OCI-LY1 (cell line): ENCODE data around the gene CD74.

Experiments used
- H2AFZ ChIP-seq: fragments of 200-600 bp; sonication (generic), shearing (Covaris generic); 2 replicates; pipeline ENCODE4 v1.6.0; 2014; ENCODE audit warnings: antibody characterized with exemption, mild to moderate bottlenecking, low read length
- H3F3A ChIP-seq: fragments of 200-600 bp; sonication (generic), shearing (Covaris generic); 2 replicates; pipeline ENCODE4 v1.6.0; 2014; ENCODE audit warnings: mild to moderate bottlenecking, antibody characterized with exemption, low read length, moderate library complexity; ENCODE audit not compliant: insufficient read depth
- H3K27ac ChIP-seq: fragments of 200-600 bp; sonication (generic); 2 replicates; pipeline ENCODE4 v1.5.1; 2014; ENCODE audit warnings: low read length, mixed run types, mild to moderate bottlenecking, low read depth; ENCODE audit not compliant: poor library complexity, severe bottlenecking
- H3K27me3 ChIP-seq: fragments of 200-600 bp; sonication (generic); 2 replicates; pipeline ENCODE4 v1.6.0; 2014; ENCODE audit warnings: antibody characterized with exemption, mild to moderate bottlenecking, low read length, moderate library complexity; ENCODE audit not compliant: insufficient read depth
- H3K36me3 ChIP-seq: fragments of 200-600 bp; sonication (generic); 2 replicates; pipeline ENCODE4 v1.6.1; 2014; ENCODE audit warnings: mild to moderate bottlenecking, antibody characterized with exemption, low read length, moderate library complexity, mixed read lengths; ENCODE audit not compliant: insufficient read depth
- H3K4me1 ChIP-seq: fragments of 200-600 bp; sonication (generic); 2 replicates; pipeline ENCODE4 v1.5.1; 2014; ENCODE audit warnings: mild to moderate bottlenecking, low read length, moderate library complexity; ENCODE audit not compliant: insufficient read depth, severe bottlenecking
- H3K4me2 ChIP-seq: fragments of 200-600 bp; sonication (generic), shearing (Covaris generic); 2 replicates; pipeline ENCODE4 v1.6.1; 2014; ENCODE audit warnings: low read length
- H3K4me3 ChIP-seq: fragments of 200-600 bp; sonication (generic); 2 replicates; pipeline ENCODE4 v1.5.1; 2014; ENCODE audit warnings: low read length, low read depth, mild to moderate bottlenecking, mixed read lengths; ENCODE audit not compliant: poor library complexity, severe bottlenecking
- H3K79me2 ChIP-seq: fragments of 200-600 bp; shearing (Covaris generic); 2 replicates; pipeline ENCODE4 v1.6.1; 2016; ENCODE audit warnings: mixed run types, low read length, mixed read lengths; ENCODE audit not compliant: insufficient read depth
- H3K9ac ChIP-seq: fragments of 200-600 bp; sonication (generic), shearing (Covaris generic); 2 replicates; pipeline ENCODE4 v1.6.1; 2014; ENCODE audit warnings: mild to moderate bottlenecking, low read length, mixed read lengths
- H3K9me2 ChIP-seq: fragments of 200-600 bp; sonication (generic), shearing (Covaris generic); 2 replicates; pipeline ENCODE4 v1.6.1; 2014; ENCODE audit warnings: low read depth, mild to moderate bottlenecking, low read length, mixed read lengths
- H3K9me3 ChIP-seq: fragments of 200-600 bp; shearing (Covaris generic); 2 replicates; pipeline ENCODE4 v1.6.1; 2014; ENCODE audit warnings: low read length, mixed read lengths
- H4K20me1 ChIP-seq: fragments of 200-600 bp; sonication (generic), shearing (Covaris generic); 2 replicates; pipeline ENCODE4 v1.6.0; 2016; ENCODE audit warnings: mild to moderate bottlenecking, low read length; ENCODE audit not compliant: insufficient read depth
- EZH2 ChIP-seq: fragments of 200-600 bp; sonication (generic), shearing (Covaris generic); IDR thresholded peaks from 2 replicates; pipeline ENCODE4 v1.8.0; 2017; ENCODE audit warnings: borderline replicate concordance, mixed run types, mild to moderate bottlenecking, antibody characterized with exemption, low read length, moderate library complexity, mixed read lengths
- TF ChIP-seq, protein P1 (sequence below): fragments of 200-600 bp; sonication (generic), shearing (Covaris generic); IDR thresholded peaks from 2 replicates; pipeline ENCODE4 v1.5.1; 2017; ENCODE audit warnings: mild to moderate bottlenecking, antibody characterized with exemption, low read length, moderate library complexity, mixed read lengths

Gene CD74

DNA sequence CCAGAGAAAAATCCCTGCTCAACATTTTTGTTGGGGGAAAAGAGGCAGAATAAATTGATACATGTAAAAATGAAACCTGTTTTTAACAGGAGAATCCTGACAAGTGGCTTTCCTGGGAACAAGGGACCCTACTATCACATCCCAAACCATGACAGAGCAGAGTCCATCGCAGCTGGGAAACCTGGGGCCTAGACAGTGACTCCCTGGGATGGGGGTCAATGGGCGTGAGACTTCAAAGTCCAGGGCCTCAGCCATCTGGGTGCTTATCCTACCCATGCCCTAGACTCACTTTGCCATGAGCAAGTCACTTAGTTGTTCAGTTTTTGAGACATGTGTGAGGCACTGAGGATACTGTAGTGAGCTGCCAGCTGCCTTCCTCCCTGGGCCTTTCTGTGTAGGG lies 49.5 kb downstream of the CD74 start:
- Histone ChIP-seq H3K9me2 (no peaks in the 10 kb centered on the region), H3K27ac (no peak overlapping the region), H4K20me1 (no peaks in the 10 kb centered on the region), H3K79me2 (peaks cover 14% of the 10 kb centered on the region), H3K4me1 (peaks cover 16% of the 10 kb centered on the region), H3K27me3 (no peaks in the 10 kb centered on the region), H3F3A (no peaks in the 10 kb centered on the region), H3K9me3 (no peaks in the 10 kb centered on the region), H3K36me3 (peaks cover 84% of the 10 kb centered on the region), H3K9ac (no peak overlapping the region), H3K4me2 (no peak overlapping the region), H3K4me3 (no peak overlapping the region), H2AFZ (no peak overlapping the region)
- TF ChIP-seq, protein P1, sequence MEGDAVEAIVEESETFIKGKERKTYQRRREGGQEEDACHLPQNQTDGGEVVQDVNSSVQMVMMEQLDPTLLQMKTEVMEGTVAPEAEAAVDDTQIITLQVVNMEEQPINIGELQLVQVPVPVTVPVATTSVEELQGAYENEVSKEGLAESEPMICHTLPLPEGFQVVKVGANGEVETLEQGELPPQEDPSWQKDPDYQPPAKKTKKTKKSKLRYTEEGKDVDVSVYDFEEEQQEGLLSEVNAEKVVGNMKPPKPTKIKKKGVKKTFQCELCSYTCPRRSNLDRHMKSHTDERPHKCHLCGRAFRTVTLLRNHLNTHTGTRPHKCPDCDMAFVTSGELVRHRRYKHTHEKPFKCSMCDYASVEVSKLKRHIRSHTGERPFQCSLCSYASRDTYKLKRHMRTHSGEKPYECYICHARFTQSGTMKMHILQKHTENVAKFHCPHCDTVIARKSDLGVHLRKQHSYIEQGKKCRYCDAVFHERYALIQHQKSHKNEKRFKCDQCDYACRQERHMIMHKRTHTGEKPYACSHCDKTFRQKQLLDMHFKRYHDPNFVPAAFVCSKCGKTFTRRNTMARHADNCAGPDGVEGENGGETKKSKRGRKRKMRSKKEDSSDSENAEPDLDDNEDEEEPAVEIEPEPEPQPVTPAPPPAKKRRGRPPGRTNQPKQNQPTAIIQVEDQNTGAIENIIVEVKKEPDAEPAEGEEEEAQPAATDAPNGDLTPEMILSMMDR: no peak
- no peak for TF ChIP-seq EZH2

DNA sequence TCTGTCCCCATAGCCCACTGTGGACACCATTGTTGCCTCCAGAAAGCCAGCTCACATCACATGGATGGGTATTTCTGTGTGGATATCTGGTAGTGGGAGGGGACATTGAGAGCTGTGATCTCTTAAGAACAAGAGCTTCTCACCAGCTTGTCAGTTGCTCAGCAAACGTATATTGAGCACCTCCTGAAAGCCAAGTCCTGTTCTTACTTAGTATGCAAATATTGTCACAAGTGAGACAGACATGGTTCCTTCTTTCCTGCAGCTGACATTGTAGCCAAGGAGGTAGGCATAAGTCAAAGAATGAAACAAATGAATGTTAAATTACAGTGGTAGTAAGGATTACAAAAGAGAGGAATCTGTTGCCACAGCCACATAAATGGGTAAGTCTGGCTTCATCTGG lies 51.4 kb downstream of the CD74 start:
- Histone ChIP-seq H2AFZ (no peak overlapping the region), H3K27ac (no peak overlapping the region), H3K9me3 (no peaks in the 10 kb centered on the region), H3K4me3 (no peak overlapping the region), H3K27me3 (no peaks in the 10 kb centered on the region), H3F3A (no peaks in the 10 kb centered on the region), H3K9ac (no peak overlapping the region), H4K20me1 (no peaks in the 10 kb centered on the region), H3K36me3 (peaks cover 70% of the 10 kb centered on the region), H3K79me2 (peaks cover 17% of the 10 kb centered on the region), H3K9me2 (no peaks in the 10 kb centered on the region), H3K4me1 (peaks cover 21% of the 10 kb centered on the region), H3K4me2 (no peak overlapping the region)
- TF ChIP-seq, protein P1: no peak
- TF ChIP-seq EZH2: no peak

DNA sequence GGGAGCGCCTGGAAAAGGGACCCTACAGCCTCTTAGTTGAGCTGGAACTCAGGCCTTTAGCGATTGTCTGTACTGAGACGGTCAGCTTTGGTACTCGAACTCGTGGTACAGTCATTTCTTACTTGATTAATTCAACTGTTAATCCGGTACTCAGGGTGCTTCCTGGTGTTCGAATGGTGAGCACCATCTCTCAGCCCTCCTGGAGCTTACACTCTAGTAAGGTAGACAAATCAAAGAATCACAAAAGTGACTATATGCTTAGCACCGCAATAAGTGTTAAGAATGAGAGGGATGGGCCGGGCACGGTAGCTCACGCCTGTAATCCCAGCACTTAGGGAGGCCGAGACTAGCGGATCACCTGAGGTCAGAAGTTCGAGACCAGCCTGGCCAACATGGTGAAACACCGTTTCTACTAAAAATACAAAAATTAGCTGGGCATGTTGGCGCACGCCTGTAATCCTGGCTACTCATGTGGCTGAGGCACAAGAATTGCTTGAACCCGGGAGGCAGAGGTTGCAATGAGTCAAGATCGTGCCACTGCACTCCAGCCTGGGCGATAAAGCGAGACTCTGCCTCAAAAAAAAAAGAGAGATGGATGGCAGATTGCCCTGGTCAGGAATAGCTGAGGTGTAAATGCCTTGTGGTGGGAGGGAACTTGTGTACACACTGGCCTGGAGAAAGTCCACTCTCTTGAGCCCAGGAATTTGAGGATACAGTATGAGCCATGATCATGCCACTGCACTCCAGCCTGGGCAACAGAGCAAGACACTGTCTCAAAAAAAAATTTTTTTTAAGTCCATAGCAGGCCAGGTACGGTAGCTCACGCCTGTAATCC lies 54.2 kb downstream of the CD74 start:
- Histone ChIP-seq H3K36me3 (peaks cover 41% of the 10 kb centered on the region), H3K27ac (peak overlapping the region; percentile 11), H3K9me2 (no peaks in the 10 kb centered on the region), H2AFZ (no peak overlapping the region), H3K9me3 (no peaks in the 10 kb centered on the region), H4K20me1 (no peaks in the 10 kb centered on the region), H3K4me2 (peak overlapping the region; percentile 79), H3K27me3 (no peaks in the 10 kb centered on the region), H3K4me3 (peak overlapping the region; percentile 95), H3K9ac (peak overlapping the region; percentile 92), H3K4me1 (peaks cover 21% of the 10 kb centered on the region), H3K79me2 (peaks cover 17% of the 10 kb centered on the region), H3F3A (no peaks in the 10 kb centered on the region)
- no peak for TF ChIP-seq EZH2
- TF ChIP-seq, protein P1: no peak
